ENCODE data around the gene ZNF771.
"Not testable (repeated sequence)": the region's sequence is repeated elsewhere in the genome, so short reads cannot be mapped to it uniquely, and the experiment has no call there.

The ZNF771 gene

GRCh38 chr16:30458561-30459394, 51.4 kb downstream of the ZNF771 start:
- H3K4me3 ChIP-seq (ENCODE audit: low read length) = no peak overlapping the region
- no peak for DNase-seq (ENCODE audit: low read depth)
- TF ChIP-seq, protein P1, sequence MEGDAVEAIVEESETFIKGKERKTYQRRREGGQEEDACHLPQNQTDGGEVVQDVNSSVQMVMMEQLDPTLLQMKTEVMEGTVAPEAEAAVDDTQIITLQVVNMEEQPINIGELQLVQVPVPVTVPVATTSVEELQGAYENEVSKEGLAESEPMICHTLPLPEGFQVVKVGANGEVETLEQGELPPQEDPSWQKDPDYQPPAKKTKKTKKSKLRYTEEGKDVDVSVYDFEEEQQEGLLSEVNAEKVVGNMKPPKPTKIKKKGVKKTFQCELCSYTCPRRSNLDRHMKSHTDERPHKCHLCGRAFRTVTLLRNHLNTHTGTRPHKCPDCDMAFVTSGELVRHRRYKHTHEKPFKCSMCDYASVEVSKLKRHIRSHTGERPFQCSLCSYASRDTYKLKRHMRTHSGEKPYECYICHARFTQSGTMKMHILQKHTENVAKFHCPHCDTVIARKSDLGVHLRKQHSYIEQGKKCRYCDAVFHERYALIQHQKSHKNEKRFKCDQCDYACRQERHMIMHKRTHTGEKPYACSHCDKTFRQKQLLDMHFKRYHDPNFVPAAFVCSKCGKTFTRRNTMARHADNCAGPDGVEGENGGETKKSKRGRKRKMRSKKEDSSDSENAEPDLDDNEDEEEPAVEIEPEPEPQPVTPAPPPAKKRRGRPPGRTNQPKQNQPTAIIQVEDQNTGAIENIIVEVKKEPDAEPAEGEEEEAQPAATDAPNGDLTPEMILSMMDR (conservative IDR thresholded peaks at IDR 0.05; ENCODE audit: low read depth, low read length) = no peak

GRCh38 chr16:30459456-30459855, 52.0 kb downstream of the ZNF771 start:
- H3K4me3 ChIP-seq (ENCODE audit: low read length) = no peak overlapping the region
- TF ChIP-seq, protein P1 (conservative IDR thresholded peaks at IDR 0.05; ENCODE audit: low read depth, low read length) = no peak
- DNase-seq (ENCODE audit: low read depth) = no peak

DNA sequence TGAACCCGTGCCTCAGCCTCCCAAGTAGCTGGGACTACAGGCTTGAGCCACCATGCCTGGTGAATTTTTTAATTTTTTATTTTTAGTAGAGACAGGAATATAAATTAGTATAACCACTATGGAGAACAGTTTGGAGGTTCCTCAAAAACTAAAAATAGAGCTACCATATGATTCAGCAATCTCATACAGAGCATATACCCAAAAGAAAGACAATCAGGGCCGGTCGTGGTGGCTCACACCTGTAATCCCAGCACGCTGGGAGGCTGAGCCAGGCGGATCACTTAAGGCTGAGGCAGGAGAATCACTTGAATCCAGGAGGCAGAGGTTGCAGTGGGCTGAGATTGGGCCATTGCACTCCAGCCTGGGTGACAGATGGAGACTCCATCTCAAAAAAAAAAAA, 54.0 kb downstream of the ZNF771 start:
- not testable (repeated sequence) for DNase-seq (ENCODE audit: low read depth)

DNA sequence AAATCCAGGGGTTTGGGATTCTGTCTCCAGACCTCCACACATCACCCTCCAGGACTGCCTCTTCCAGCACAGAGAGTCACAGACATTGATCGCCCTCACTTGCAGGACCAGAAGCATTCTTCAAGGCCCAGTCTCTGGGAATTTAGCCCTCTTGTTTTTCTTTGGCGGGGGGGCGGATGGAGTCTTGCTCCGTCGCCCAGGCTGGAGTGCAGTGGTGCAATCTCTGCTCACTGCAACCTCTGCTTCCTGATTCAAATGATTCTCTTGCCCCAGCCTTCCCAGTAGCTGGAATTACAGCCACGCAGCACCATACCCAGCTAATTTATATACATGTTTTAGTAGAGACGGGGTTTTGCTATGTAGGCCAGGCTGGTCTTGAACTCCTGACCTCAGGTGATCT, 56.7 kb downstream of the ZNF771 start:
- TF ChIP-seq, protein P1 (conservative IDR thresholded peaks at IDR 0.05; ENCODE audit: low read depth, low read length) = no peak
- DNase-seq (ENCODE audit: low read depth) = no peak
- no peak overlapping the region for H3K4me3 ChIP-seq (ENCODE audit: low read length)

More for the DNA sequence above, 54.0 kb downstream of the ZNF771 start:
- not testable (repeated sequence) for H3K4me3 ChIP-seq (ENCODE audit: low read length)

Measured in retinal pigment epithelial cell (primary cell).